ENCODE data around the gene AGTPBP1. TPM values are rescaled to one million over a fixed set of nuclear protein-coding genes. Genes with fewer than 3 reads are reported as not detected.

The AGTPBP1 gene
- total RNA-seq, 6 experiments from 2014 or later, result 8.2 to 11.0 (median 9.5) TPM

- Mint-ChIP-seq H3K4me3 (no peak overlapping the region), H3K9me3 (peaks cover 4% of the 10 kb centered on the region; the same call in 1 of the 2 replicates), H3K27me3 (ENCODE audit: insufficient read depth) (peaks cover 2% of the 10 kb centered on the region; the same call in 1 of the 2 replicates), H3K36me3 (ENCODE audit: low read depth) (no peaks in the 10 kb centered on the region), H3K27ac (no peak overlapping the region), H3K4me1 (ENCODE audit: low read depth) (no peaks in the 10 kb centered on the region)
- DNase-seq, result no peak
- TF ChIP-seq CTCF (IDR thresholded peaks at IDR 0.05), result no peak
These were observed 230.0 kb downstream of the AGTPBP1 start for GRCh38 chr9:85511746-85512145.

- TF ChIP-seq CTCF (IDR thresholded peaks at IDR 0.05), result no peak
- no peak overlapping the region for H3K27ac Mint-ChIP-seq
- no peaks in the 10 kb centered on the region for H3K4me1 Mint-ChIP-seq (ENCODE audit: low read depth)
- DNase-seq, result no peak
- no peaks in the 10 kb centered on the region for H3K36me3 Mint-ChIP-seq (ENCODE audit: low read depth)
- peaks cover 2% of the 10 kb centered on the region; the same call in 1 of the 2 replicates for H3K27me3 Mint-ChIP-seq (ENCODE audit: insufficient read depth)
- no peak overlapping the region for H3K4me3 Mint-ChIP-seq
- peaks cover 4% of the 10 kb centered on the region for H3K9me3 Mint-ChIP-seq
These were observed 230.8 kb downstream of the AGTPBP1 start for GRCh38 chr9:85510830-85511504.

- Mint-ChIP-seq H3K9me3 (peaks cover 12% of the 10 kb centered on the region), H3K4me3 (no peak overlapping the region), H3K4me1 (ENCODE audit: low read depth) (no peaks in the 10 kb centered on the region), H3K27me3 (ENCODE audit: insufficient read depth) (peaks cover 2% of the 10 kb centered on the region; the same call in 1 of the 2 replicates), H3K36me3 (ENCODE audit: low read depth) (no peaks in the 10 kb centered on the region), H3K27ac (no peak overlapping the region)
- no peak; the same call in 1 of the 2 replicates for TF ChIP-seq CTCF (IDR thresholded peaks at IDR 0.05)
- no peak for DNase-seq
These were observed 233.1 kb downstream of the AGTPBP1 start for GRCh38 chr9:85508616-85509015.

DNA sequence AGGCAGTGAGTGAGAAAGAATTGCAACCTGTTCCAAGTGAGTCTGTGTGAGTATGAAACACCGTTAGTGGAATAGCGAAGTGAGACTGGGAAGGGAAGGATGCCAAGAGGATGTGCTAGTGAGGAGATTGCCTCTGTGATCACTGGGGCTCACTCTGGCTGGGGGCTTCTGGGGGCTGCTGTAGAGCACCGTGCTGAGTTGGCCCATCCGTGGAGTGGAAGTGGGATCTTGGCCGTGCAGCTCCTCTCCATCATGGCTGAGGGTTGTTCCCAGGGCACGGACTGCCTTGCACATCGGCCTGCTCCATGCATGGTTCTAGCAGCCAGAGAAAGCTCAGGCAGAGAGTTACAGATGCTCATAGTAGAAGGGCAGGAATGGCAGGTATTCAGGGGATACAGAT is 236.1 kb downstream of the AGTPBP1 start:
- TF ChIP-seq CTCF (IDR thresholded peaks at IDR 0.05), result no peak
- Mint-ChIP-seq H3K27ac (no peak overlapping the region), H3K9me3 (peaks cover 12% of the 10 kb centered on the region), H3K4me3 (no peak overlapping the region), H3K36me3 (ENCODE audit: low read depth) (no peaks in the 10 kb centered on the region), H3K4me1 (ENCODE audit: low read depth) (no peaks in the 10 kb centered on the region), H3K27me3 (ENCODE audit: insufficient read depth) (peaks cover 2% of the 10 kb centered on the region; the same call in 1 of the 2 replicates)
- DNase-seq, result no peak

GRCh38 chr9:85502815-85503655 is 238.7 kb downstream of the AGTPBP1 start:
- Mint-ChIP-seq H3K4me3 (no peak overlapping the region), H3K9me3 (peaks cover 12% of the 10 kb centered on the region), H3K4me1 (ENCODE audit: low read depth) (no peaks in the 10 kb centered on the region), H3K36me3 (ENCODE audit: low read depth) (no peaks in the 10 kb centered on the region), H3K27ac (no peak overlapping the region), H3K27me3 (ENCODE audit: insufficient read depth) (no peaks in the 10 kb centered on the region)
- no peak for TF ChIP-seq CTCF (IDR thresholded peaks at IDR 0.05)
- no peak for DNase-seq

Measured in HFFc6 (cell line).